SK-N-SH (cell line): ENCODE data around the gene PRC1.

Source experiments
- CTCF ChIP-seq: fragments of 200-600 bp; sonication (generic); IDR thresholded peaks from 2 replicates; pipeline ENCODE4 v1.6.1; 2017; ENCODE audit warnings: antibody characterized with exemption, mild to moderate bottlenecking, moderate library complexity
- POLR2AphosphoS5 ChIP-seq: IDR thresholded peaks from 2 replicates; pipeline ENCODE4 v1.6.1; 2012; ENCODE audit warnings: low read depth, low read length
- REST ChIP-seq: IDR thresholded peaks from 2 replicates; pipeline ENCODE4 v1.6.1; 2012; ENCODE audit warnings: mild to moderate bottlenecking, low read depth, low read length, moderate library complexity

- no peak for TF ChIP-seq CTCF
- TF ChIP-seq REST = no peak
- no peak for TF ChIP-seq POLR2AphosphoS5
Measured at GRCh38 chr15:90930861-90931574, 63.3 kb downstream of the PRC1 start.
